Measurements from ENCODE around the gene SMO. TPM values are rescaled to one million over a fixed set of nuclear protein-coding genes. Genes with fewer than 3 reads are reported as not detected.

The SMO gene
- total RNA-seq, 1 donor from 2014 or later: 46.0 TPM

GRCh38 chr7:129240119-129240820 lies 51.8 kb downstream of the SMO start:
- Histone ChIP-seq H3K4me2 (peak overlapping the region; percentile 1), H4K20me1 (ENCODE audit: low read depth) (peaks cover 3% of the 10 kb centered on the region), H3K9ac (no peak overlapping the region), H3K4me3 (no peak overlapping the region), H3K79me2 (ENCODE audit: low read depth) (peaks cover 58% of the 10 kb centered on the region), H3K27me3 (no peaks in the 10 kb centered on the region), H3K36me3 (no peaks in the 10 kb centered on the region), H3K9me3 (ENCODE audit: low read depth) (no peaks in the 10 kb centered on the region), H3K27ac (peak overlapping the region; percentile 86), H2AFZ (replicated peaks) (no peak overlapping the region), H3F3A (ENCODE audit: low read depth) (peaks cover 10% of the 10 kb centered on the region), H3K4me1 (peaks cover 11% of the 10 kb centered on the region)
- peaks cover 10% of the 10 kb centered on the region for H3K9me3 Mint-ChIP-seq
- no peak overlapping the region for H3K4me3 Mint-ChIP-seq
- no peaks in the 10 kb centered on the region for H3K27me3 Mint-ChIP-seq (ENCODE audit: insufficient read depth, low read depth)
- H3K27ac Mint-ChIP-seq: peak overlapping the region; percentile 74
- TF ChIP-seq EZH2phosphoT487 (IDR thresholded peaks at IDR 0.05) (no peak), CTCF (IDR thresholded peaks at IDR 0.05) (no peak), EZH2 (IDR thresholded peaks at IDR 0.05) (no peak)
- peak; percentile 16 for DNase-seq (ENCODE audit: low spot score)
- H3K36me3 Mint-ChIP-seq: peaks cover 27% of the 10 kb centered on the region
- H3K4me1 Mint-ChIP-seq: peaks cover 14% of the 10 kb centered on the region

GRCh38 chr7:129244220-129244619 lies 55.8 kb downstream of the SMO start:
- Histone ChIP-seq H3K4me3 (no peak overlapping the region), H3K36me3 (peaks cover 4% of the 10 kb centered on the region), H3K9ac (no peak overlapping the region), H3K79me2 (ENCODE audit: low read depth) (peaks cover 73% of the 10 kb centered on the region), H2AFZ (replicated peaks) (no peak overlapping the region), H3K27me3 (no peaks in the 10 kb centered on the region), H4K20me1 (ENCODE audit: low read depth) (no peaks in the 10 kb centered on the region), H3K9me3 (ENCODE audit: low read depth) (no peaks in the 10 kb centered on the region), H3F3A (ENCODE audit: low read depth) (peaks cover 5% of the 10 kb centered on the region), H3K4me2 (no peak overlapping the region), H3K27ac (no peak overlapping the region), H3K4me1 (peaks cover 5% of the 10 kb centered on the region)
- peaks cover 16% of the 10 kb centered on the region for H3K9me3 Mint-ChIP-seq
- H3K27ac Mint-ChIP-seq: no peak overlapping the region
- H3K27me3 Mint-ChIP-seq (ENCODE audit: insufficient read depth, low read depth): peaks cover 5% of the 10 kb centered on the region
- TF ChIP-seq EZH2 (IDR thresholded peaks at IDR 0.05): no peak
- no peak for TF ChIP-seq CTCF (IDR thresholded peaks at IDR 0.05)
- TF ChIP-seq EZH2phosphoT487 (IDR thresholded peaks at IDR 0.05): no peak
- no peak overlapping the region for H3K4me3 Mint-ChIP-seq
- peaks cover 14% of the 10 kb centered on the region for H3K4me1 Mint-ChIP-seq
- H3K36me3 Mint-ChIP-seq: peaks cover 31% of the 10 kb centered on the region
- DNase-seq (ENCODE audit: low spot score): no peak

- no peaks in the 10 kb centered on the region for H3K4me1 ChIP-seq
- no peaks in the 10 kb centered on the region for H3K9me3 ChIP-seq (ENCODE audit: low read depth)
- H3K36me3 Mint-ChIP-seq: peaks cover 34% of the 10 kb centered on the region
- peaks cover 2% of the 10 kb centered on the region for H3F3A ChIP-seq (ENCODE audit: low read depth)
- H3K4me1 Mint-ChIP-seq: peaks cover 5% of the 10 kb centered on the region
- H3K4me3 ChIP-seq: no peak overlapping the region
- peaks cover 5% of the 10 kb centered on the region for H3K27me3 Mint-ChIP-seq (ENCODE audit: insufficient read depth, low read depth)
- no peak for DNase-seq (ENCODE audit: low spot score)
- H3K9ac ChIP-seq: no peak overlapping the region
- H3K9me3 Mint-ChIP-seq: peaks cover 20% of the 10 kb centered on the region
- H3K79me2 ChIP-seq (ENCODE audit: low read depth): peaks cover 79% of the 10 kb centered on the region
- no peaks in the 10 kb centered on the region for H4K20me1 ChIP-seq (ENCODE audit: low read depth)
- H3K27ac ChIP-seq: no peak overlapping the region
- no peak overlapping the region for H2AFZ ChIP-seq (replicated peaks)
- no peak for TF ChIP-seq EZH2phosphoT487 (IDR thresholded peaks at IDR 0.05)
- no peak for TF ChIP-seq CTCF (IDR thresholded peaks at IDR 0.05)
- TF ChIP-seq EZH2 (IDR thresholded peaks at IDR 0.05): no peak
- H3K4me3 Mint-ChIP-seq: no peak overlapping the region
- H3K27ac Mint-ChIP-seq: no peak overlapping the region
- no peaks in the 10 kb centered on the region for H3K27me3 ChIP-seq
- no peak overlapping the region for H3K4me2 ChIP-seq
- H3K36me3 ChIP-seq: peaks cover 4% of the 10 kb centered on the region
Measured at GRCh38 chr7:129245533-129245932, 57.1 kb downstream of the SMO start.

Measured in neural progenitor cell (in vitro differentiated cells).